ENCODE results near the gene UBAP2.
"Not testable (repeated sequence)": the region's sequence is repeated elsewhere in the genome, so short reads cannot be mapped to it uniquely, and the experiment has no call there.

The UBAP2 gene

DNA sequence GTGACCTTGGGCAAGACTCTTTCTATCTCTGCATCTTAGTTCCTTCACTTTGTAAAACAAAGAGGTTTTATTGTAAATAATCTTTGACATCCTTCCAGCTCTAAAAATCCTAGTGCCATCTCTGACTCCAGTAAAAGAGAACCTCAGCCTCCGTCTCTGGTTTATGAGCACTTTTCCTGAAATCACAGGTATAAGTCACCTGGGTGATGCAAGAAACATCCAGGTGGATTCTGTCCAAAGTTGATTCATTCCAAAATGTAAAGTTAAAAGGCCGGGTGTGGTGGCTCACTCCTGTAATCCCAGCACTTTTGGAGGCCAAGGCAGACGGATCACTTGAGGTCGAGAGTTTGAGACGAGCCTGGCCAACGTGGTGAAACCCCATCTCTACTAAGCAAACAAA is 21.1 kb upstream of the UBAP2 start:
- no peaks in the 10 kb centered on the region for H3K27me3 Mint-ChIP-seq
- no peaks in the 10 kb centered on the region for H3K9me3 Mint-ChIP-seq
- no peaks in the 10 kb centered on the region for H3K4me1 Mint-ChIP-seq (ENCODE audit: low read depth)
- H3K27ac Mint-ChIP-seq, result no peak overlapping the region
- H3K4me3 Mint-ChIP-seq, result no peak overlapping the region
- H3K36me3 Mint-ChIP-seq (ENCODE audit: low read depth), result no peaks in the 10 kb centered on the region

DNA sequence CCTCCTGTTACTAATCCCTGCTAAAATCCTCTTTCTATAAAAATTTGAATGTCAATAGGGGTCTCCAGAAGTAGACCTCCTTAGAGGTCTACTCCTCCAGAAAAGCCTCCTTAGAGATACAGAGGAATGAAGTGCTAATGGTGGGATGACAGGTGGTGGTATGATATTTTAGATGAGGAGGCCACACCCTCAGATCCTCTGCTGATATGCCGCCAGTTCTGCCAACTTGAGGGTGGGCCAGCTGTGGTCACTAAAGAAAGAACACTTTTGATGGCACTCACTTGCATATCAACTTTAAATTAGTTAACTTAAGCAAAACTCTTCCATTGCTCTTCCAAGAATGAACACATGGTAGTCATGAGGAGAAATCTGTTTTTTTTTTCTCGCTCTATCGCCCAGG is 16.9 kb upstream of the UBAP2 start:
- Mint-ChIP-seq H3K27ac (no peak overlapping the region), H3K4me3 (no peak overlapping the region), H3K9me3 (no peaks in the 10 kb centered on the region), H3K27me3 (no peaks in the 10 kb centered on the region), H3K36me3 (ENCODE audit: low read depth) (no peaks in the 10 kb centered on the region), H3K4me1 (ENCODE audit: low read depth) (no peaks in the 10 kb centered on the region)

DNA sequence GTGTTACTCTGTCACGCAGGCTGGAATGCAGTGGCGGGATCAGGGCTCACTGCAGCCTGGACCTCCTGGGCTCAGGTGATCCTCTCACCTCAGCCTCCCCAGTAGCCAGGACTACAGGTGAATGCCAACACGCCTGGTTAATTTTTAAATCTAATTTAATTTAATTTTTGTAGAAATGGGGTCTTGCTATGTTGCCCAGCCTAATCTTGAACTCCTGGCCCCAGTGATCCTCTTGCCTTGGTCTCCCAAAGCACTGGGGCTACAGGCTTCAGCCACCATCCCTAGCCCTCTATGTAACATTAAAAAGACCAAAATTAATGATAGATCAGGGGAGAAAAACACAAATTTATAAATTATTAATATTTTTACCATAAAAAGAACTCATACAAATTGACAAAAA is 11.3 kb upstream of the UBAP2 start:
- Mint-ChIP-seq H3K27me3 (no peaks in the 10 kb centered on the region), H3K4me1 (ENCODE audit: low read depth) (no peaks in the 10 kb centered on the region), H3K4me3 (no peak overlapping the region), H3K9me3 (no peaks in the 10 kb centered on the region), H3K27ac (no peak overlapping the region), H3K36me3 (ENCODE audit: low read depth) (no peaks in the 10 kb centered on the region)

DNA sequence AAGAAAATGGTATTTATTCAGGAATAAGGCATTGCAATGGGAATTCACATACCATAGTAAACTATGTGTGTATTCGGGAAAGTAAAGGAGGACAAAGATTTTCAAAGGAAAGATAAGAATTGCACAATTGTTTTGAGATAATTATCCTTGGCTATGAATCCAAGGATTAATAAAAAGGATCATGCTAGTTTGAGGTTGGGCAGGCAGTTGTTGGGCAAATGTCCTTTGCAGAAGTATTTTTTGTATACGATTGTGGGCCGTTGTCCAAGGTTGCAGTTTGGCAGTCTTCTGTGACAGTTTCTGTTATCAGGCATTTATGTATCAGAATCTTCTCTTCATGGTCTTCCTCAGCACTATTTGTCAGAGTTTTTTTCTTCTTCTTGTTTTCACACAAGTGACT is 10.6 kb upstream of the UBAP2 start:
- Mint-ChIP-seq H3K9me3 (no peaks in the 10 kb centered on the region), H3K36me3 (ENCODE audit: low read depth) (no peaks in the 10 kb centered on the region), H3K27ac (no peak overlapping the region), H3K4me1 (ENCODE audit: low read depth) (no peaks in the 10 kb centered on the region), H3K4me3 (no peak overlapping the region), H3K27me3 (no peaks in the 10 kb centered on the region)

DNA sequence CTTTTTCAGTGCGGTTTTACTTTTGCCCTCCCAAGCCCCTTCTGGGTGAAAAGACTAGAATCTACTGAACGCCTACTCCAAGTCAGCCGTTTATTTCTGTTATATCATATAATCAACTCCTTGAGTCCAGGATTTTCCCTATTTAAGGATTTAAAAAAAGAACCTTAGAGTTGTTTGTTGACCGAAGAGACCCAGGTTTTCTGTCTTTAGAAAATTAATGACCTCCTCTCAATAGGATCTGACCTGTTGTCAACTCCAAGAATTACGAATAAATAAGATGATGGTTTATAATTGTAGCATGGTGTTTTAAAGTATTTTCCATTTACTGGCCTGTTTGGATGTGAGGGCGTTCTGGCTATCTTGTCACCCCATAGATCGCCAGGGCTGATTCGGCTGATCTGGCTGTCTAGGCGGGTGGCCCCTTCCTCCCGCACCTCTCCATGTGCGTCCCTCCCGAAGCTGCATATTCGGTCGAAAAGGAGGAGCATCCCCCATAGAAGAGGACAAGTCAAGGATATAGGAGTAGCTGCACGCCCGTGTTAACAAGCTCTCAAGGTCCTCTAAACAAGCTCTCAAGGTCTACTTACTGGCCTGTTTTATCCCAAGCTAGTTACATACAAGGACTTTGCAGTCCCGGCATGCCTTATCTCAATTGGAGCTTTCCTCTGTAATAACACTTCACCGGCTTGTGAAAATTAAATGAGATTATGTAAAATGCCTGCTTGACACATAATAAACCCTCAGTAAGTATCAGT is 1.1 kb upstream of the UBAP2 start:
- Mint-ChIP-seq H3K27me3 (no peaks in the 10 kb centered on the region), H3K4me1 (ENCODE audit: low read depth) (peaks cover 40% of the 10 kb centered on the region)

DNA sequence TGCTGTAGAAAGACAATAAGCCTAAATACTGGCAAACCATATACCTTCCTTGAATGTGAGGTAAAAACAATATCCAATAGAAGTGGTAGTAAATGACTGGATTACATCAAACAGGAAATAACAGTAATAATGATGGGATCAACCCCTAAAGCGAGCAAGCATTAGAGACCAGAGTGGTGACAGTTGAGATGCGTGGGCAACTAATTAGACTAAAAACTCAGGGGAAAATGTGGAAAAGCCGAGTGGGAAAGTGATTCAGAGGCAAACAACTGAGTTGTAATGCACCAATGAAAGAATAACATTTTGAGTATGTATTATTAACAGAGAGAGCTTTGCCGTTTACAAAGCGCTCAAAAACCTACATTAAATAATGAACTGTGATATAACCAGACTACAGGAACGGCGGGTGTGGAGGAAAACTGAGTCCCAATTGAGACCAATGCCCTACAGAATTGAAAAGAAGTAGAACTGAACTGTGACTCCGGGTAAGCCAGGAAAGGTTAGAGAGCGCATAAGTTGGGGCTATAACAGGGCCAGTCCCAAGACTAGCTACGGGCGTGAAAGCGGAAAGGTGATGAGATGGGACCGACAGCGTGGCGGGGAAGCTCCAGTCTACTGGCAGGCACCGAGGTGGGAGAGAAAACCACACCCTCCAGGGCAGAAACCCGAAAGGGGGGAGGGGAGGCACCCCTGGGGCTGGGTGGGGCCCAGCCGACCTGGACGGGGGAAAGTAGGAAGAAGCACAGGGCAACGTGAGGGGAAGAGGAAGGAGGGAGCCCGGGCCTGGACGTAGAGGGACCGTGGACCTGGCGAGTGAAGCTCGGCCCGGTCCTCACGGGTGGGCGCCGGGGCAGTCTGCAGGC is 592 bp downstream of the UBAP2 start:
- H3K27ac Mint-ChIP-seq, result peak overlapping the region; percentile 99
- H3K9me3 Mint-ChIP-seq, result no peaks in the 10 kb centered on the region
- H3K4me3 Mint-ChIP-seq, result peak overlapping the region; percentile 94
- peaks cover 40% of the 10 kb centered on the region for H3K4me1 Mint-ChIP-seq (ENCODE audit: low read depth)
- H3K27me3 Mint-ChIP-seq, result no peaks in the 10 kb centered on the region
- peaks cover 13% of the 10 kb centered on the region for H3K36me3 Mint-ChIP-seq (ENCODE audit: low read depth)

More for the DNA sequence above, 1.1 kb upstream of the UBAP2 start:
- no peaks in the 10 kb centered on the region for H3K9me3 Mint-ChIP-seq
- H3K27ac Mint-ChIP-seq, result peak overlapping the region; percentile 99
- peaks cover 13% of the 10 kb centered on the region for H3K36me3 Mint-ChIP-seq (ENCODE audit: low read depth)
- peak overlapping the region; percentile 94 for H3K4me3 Mint-ChIP-seq

DNA sequence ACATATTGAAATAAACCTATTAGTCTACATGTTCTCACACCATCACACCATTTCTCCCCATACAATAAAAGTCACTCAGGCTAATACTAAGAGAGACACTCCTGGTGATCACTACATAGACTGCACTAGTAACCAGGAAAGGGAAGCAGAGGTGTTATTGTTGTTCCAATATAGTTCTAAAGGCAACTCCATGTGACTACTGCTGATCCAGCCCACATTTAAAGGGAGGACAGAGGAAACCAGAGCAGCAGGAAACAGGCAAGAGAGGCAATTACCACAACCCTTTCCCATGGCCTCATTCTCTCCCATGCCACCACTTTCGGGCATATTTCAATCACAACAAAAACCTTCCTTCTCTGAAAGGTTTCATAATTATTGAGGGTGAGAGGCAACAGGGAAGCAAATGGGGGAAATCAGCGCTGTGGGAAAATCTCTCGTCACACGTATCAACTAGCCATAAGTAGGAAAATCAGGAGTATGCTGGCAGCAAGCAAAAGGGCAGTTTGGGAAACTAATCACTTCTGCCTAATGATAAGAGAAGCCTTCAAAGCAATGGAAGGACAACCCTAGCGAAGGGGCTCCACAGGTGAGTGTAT is 1.8 kb downstream of the UBAP2 start:
- peak overlapping the region; percentile 94 for H3K4me3 Mint-ChIP-seq
- peak overlapping the region; percentile 42 for H3K27ac Mint-ChIP-seq
- peaks cover 22% of the 10 kb centered on the region for H3K36me3 Mint-ChIP-seq (ENCODE audit: low read depth)
- no peaks in the 10 kb centered on the region for H3K9me3 Mint-ChIP-seq
- H3K4me1 Mint-ChIP-seq (ENCODE audit: low read depth), result peaks cover 36% of the 10 kb centered on the region
- H3K27me3 Mint-ChIP-seq, result no peaks in the 10 kb centered on the region

DNA sequence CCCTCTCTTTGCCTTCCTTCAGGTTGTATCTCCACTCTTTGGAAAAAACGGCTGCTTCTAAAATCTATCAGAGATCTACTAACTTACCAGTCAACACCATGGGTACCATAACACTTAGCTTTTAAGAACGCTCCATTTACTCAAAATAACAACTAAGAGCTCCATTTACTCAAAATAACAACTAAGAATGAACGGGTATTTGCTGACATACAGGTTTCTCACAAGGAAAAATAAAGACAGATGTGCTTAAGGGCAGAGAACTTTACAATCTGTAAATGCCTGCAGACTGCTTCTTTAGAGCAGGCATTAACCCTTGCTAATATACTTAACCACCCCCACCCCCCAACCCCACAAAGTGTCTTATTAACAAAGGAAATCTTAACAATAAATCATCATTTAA is 2.8 kb downstream of the UBAP2 start:
- H3K4me1 Mint-ChIP-seq (ENCODE audit: low read depth), result peaks cover 36% of the 10 kb centered on the region
- H3K27ac Mint-ChIP-seq, result no peak overlapping the region
- no peaks in the 10 kb centered on the region for H3K27me3 Mint-ChIP-seq
- H3K9me3 Mint-ChIP-seq, result no peaks in the 10 kb centered on the region
- peak overlapping the region; percentile 33 for H3K4me3 Mint-ChIP-seq
- peaks cover 29% of the 10 kb centered on the region for H3K36me3 Mint-ChIP-seq (ENCODE audit: low read depth)

DNA sequence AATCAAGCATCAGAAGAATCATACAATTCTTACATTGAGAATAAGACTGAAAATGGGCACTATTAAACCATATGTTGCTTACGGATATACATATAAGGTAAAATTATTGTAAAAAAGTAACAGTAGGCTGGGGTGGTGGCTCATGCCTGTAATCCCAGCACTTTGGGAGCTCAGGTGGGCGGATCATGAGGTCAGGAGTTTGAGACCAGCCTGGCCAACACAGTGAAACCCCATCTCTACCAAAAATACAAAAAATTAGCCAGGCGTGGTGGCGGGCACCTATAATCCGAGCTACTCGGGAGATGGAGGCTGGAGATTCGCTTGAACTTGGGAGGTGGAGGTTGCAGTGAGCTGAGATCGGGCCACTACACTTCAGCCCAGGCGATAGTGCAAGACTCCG is 6.6 kb downstream of the UBAP2 start:
- not testable (repeated sequence) for H3K4me3 Mint-ChIP-seq, H3K9me3 Mint-ChIP-seq, H3K27me3 Mint-ChIP-seq, H3K27ac Mint-ChIP-seq
- H3K4me1 Mint-ChIP-seq (ENCODE audit: low read depth), result peaks cover 14% of the 10 kb centered on the region
- peaks cover 40% of the 10 kb centered on the region for H3K36me3 Mint-ChIP-seq (ENCODE audit: low read depth)

DNA sequence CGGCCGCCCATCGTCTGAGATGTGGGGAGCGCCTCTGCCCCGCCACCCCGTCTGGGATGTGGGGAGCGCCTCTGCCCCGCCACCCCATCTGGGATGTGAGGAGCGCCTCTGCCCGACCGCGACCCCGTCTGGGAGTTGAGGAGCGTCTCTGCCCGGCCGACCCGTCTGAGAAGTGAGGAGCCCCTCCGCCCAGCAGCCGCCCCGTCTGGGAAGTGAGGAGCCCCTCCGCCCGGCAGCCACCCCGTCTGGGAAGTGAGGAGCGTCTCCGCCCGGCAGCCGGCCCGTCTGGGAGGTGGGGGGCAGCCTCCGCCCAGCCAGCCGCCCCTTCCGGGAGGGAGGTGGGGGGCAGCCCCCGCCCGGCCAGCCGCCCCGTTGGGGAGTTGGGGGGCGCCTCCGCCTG is 9.8 kb downstream of the UBAP2 start:
- H3K4me1 Mint-ChIP-seq (ENCODE audit: low read depth); H3K27me3 Mint-ChIP-seq; H3K9me3 Mint-ChIP-seq; H3K4me3 Mint-ChIP-seq; H3K27ac Mint-ChIP-seq: not testable (repeated sequence)
- H3K36me3 Mint-ChIP-seq (ENCODE audit: low read depth), result peaks cover 48% of the 10 kb centered on the region

DNA sequence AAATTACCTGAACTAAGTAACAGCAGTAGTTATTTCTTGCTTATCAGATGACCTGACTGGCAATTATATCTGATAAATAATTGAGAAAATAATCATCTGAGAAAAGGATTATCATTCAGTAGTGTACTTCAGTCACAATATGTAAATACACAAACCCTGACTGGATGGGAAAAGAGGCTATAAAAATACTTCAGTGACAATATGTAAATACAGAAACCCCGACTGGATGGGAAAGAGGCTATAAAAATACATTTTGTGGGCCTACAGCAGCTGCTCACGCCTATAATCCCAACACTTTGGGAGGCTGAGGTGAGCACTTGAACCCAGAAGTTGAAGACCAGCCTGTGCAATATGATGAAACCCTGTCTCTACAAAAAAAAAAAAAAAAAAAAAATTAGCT is 11.1 kb downstream of the UBAP2 start:
- no peak overlapping the region for H3K4me3 Mint-ChIP-seq
- no peaks in the 10 kb centered on the region for H3K9me3 Mint-ChIP-seq
- H3K27me3 Mint-ChIP-seq, result no peaks in the 10 kb centered on the region
- H3K4me1 Mint-ChIP-seq (ENCODE audit: low read depth), result peaks cover 7% of the 10 kb centered on the region
- peaks cover 49% of the 10 kb centered on the region for H3K36me3 Mint-ChIP-seq (ENCODE audit: low read depth)
- no peak overlapping the region for H3K27ac Mint-ChIP-seq

DNA sequence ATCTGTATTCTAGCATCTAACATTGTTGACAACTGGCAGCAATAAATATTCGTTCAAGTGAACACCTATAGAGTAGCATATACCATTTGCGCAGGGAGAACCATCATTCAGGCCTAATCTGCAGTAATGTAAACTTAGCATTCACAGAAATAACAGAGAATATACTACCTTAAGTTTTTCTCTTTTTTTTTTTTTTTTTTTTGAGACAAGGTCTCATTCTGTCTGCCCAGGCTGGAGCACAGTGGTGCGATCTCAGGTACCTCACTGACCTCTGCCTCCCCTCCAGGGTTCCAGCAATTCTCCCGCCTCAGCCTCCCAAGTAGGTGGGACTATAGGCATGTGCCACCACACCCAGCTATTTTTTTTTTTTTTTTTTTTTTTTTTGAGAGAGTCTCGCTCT is 12.1 kb downstream of the UBAP2 start:
- no peaks in the 10 kb centered on the region for H3K9me3 Mint-ChIP-seq
- H3K27ac Mint-ChIP-seq, result no peak overlapping the region
- H3K4me3 Mint-ChIP-seq, result no peak overlapping the region
- no peaks in the 10 kb centered on the region for H3K27me3 Mint-ChIP-seq
- H3K4me1 Mint-ChIP-seq (ENCODE audit: low read depth), result peaks cover 7% of the 10 kb centered on the region
- H3K36me3 Mint-ChIP-seq (ENCODE audit: low read depth), result peaks cover 51% of the 10 kb centered on the region

DNA sequence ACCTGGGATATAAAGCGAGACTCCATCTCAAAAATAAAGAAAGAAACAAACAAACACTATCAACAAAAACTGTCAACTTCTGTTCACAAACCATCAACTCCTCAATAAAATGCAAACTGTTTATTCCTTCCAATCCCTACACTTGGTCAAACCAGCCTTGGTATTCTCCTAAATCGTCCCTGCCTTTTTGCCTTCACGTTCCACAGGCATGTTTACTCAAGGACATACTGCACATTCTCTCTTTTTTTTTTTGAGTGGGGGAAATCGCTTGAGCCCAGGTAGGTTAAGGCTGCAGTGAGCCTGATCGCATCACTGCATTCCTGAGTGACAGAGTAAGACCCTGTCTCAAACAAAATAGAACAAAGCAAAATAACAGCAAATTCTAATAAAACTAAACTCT is 13.0 kb downstream of the UBAP2 start:
- no peak overlapping the region for H3K4me3 Mint-ChIP-seq
- H3K27me3 Mint-ChIP-seq, result no peaks in the 10 kb centered on the region
- H3K4me1 Mint-ChIP-seq (ENCODE audit: low read depth), result peaks cover 7% of the 10 kb centered on the region
- H3K9me3 Mint-ChIP-seq, result no peaks in the 10 kb centered on the region
- H3K27ac Mint-ChIP-seq, result no peak overlapping the region
- peaks cover 46% of the 10 kb centered on the region for H3K36me3 Mint-ChIP-seq (ENCODE audit: low read depth)

DNA sequence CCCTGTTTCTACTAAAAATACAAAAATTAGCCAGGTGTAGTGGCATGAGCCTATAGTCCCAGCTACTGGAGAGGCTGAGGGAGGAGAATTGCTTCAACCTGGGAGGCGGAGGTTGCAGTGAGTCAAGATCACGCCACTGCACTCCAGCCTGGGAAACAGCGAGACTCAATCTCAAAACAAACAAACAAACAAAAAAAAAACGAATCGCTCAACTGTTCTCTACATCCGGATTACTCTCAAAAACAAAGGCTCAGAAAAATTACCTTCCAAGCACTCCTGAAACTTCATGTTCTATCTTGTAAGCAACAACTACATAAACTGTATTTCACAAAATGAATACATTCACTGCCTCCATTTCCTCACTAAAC is 14.0 kb downstream of the UBAP2 start:
- peaks cover 7% of the 10 kb centered on the region for H3K4me1 Mint-ChIP-seq (ENCODE audit: low read depth)
- H3K27ac Mint-ChIP-seq, result peak overlapping the region; percentile 10
- H3K36me3 Mint-ChIP-seq (ENCODE audit: low read depth), result peaks cover 44% of the 10 kb centered on the region
- H3K27me3 Mint-ChIP-seq, result no peaks in the 10 kb centered on the region
- H3K9me3 Mint-ChIP-seq, result no peaks in the 10 kb centered on the region
- no peak overlapping the region for H3K4me3 Mint-ChIP-seq

DNA sequence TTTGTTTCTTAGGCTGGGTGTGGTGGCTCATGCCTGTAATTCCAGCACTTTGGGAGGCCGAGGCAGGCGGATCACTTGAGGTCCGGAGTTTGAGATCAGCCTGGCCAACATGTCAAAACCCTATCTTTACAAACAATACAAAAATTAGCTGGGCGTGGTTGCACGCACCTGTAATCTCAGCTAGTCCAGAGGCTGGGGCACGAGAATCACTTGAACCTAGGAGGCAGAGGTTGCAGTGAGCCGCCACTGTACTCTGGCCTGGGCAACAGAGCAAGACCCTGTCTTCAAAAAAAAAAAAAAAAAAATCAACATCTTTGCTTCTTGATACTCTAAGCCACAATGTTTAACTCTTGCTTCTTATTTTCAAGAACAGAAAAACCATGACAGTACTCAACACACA is 16.1 kb downstream of the UBAP2 start:
- Mint-ChIP-seq H3K27ac (no peak overlapping the region), H3K4me3 (no peak overlapping the region), H3K4me1 (ENCODE audit: low read depth) (peaks cover 7% of the 10 kb centered on the region), H3K27me3 (no peaks in the 10 kb centered on the region), H3K9me3 (no peaks in the 10 kb centered on the region), H3K36me3 (ENCODE audit: low read depth) (peaks cover 39% of the 10 kb centered on the region)
